GM19023 (cell line): ENCODE measurements around the gene TRIM46.
"Not testable (repeated sequence)": the region's sequence is repeated elsewhere in the genome, so short reads cannot be mapped to it uniquely, and the experiment has no call there.

Experiments
- ATAC-seq: cut with Tn5 transposase; IDR thresholded peaks from one replicate; pipeline ENCODE4 v1.9.1; 2021; ENCODE audit warnings: mild to moderate bottlenecking, moderate library complexity; ENCODE audit not compliant: unreplicated experiment

TRIM46 gene

DNA sequence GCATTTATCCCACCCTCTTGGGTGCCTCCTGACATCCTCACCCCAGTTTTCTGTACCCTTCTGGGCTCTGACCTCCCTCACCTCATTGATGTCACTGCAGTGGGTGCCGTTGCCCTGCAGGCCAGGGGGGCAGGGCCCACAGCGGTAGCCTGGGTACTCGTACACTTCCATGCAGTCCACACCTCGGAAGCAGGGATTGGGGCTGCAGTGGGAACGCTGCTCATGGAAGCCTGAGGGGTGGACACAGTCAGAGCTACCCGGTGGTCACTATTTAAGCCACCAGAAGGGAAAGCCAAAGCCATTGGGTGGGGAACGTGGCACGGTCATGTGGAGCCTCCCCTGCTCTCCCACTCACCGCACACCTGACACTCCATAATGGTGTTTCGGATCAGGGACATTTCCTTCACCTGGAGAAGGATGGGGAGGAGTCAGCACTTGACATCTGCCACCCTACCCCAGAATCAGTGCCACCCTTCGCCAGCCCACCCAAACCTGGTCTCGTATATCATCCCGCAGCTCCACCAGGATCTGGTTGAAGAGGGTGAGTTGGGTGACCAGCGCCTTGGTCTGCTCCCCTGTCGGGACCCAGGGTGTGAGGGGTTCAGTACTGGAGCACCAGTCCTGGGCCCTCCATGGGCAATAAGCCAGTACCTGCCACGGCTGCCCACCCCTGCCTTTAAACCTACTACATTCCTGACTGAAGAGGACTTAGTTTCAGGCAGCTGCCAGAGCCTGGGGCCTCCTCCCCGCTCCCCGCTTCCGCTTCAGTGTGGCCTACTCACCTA, 29.3 kb downstream of the TRIM46 start:
- ATAC-seq, result no peak

DNA sequence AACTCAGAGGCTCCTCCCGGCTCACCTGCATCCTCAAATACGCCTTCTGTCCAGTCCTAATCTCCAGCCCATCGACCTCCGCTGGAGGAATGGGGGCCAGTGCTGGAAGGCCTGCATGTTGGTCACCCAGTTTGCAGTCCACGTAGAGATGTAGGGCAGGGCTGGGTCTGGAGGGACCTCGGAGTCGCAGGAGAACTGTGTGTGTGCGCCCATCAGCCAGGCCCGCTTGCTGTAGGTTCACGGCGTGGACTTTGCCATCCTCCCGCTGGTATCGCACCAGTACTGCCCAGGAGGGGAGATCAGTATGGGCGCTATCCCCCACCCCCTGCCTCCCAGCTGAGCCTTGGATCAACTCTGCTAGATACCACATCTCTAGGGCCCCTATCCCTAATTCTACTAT, 31.4 kb downstream of the TRIM46 start:
- no peak for ATAC-seq

DNA sequence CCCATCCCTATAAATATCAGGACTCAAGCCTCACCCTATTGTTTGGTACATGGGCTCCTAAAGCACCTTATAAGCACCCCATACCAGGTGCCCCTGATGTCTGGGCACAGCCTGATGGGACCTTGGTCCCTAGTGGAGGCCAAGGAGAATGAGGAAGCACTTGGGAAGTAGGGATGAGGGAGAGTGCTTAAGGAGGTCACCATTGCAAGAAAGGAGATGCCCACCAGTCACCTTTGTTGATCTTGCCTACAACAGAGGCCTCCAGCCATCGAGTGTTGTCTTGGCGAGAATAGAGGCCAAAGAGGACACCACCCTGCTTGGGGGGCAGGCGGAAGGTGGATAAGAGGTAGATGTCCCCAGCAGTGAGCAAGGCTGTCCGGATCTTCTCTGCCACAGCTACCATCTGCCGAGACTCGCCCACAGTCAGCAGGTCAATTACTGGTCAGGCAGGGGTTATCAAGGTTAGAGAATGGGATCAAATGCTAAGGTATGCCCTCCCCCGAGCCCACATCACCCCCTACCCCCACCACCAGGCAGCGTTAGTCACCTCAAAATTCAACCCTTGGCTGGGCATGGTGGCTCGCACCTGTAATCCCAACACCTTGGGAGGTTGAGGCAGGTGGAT, 32.4 kb downstream of the TRIM46 start:
- no peak for ATAC-seq

DNA sequence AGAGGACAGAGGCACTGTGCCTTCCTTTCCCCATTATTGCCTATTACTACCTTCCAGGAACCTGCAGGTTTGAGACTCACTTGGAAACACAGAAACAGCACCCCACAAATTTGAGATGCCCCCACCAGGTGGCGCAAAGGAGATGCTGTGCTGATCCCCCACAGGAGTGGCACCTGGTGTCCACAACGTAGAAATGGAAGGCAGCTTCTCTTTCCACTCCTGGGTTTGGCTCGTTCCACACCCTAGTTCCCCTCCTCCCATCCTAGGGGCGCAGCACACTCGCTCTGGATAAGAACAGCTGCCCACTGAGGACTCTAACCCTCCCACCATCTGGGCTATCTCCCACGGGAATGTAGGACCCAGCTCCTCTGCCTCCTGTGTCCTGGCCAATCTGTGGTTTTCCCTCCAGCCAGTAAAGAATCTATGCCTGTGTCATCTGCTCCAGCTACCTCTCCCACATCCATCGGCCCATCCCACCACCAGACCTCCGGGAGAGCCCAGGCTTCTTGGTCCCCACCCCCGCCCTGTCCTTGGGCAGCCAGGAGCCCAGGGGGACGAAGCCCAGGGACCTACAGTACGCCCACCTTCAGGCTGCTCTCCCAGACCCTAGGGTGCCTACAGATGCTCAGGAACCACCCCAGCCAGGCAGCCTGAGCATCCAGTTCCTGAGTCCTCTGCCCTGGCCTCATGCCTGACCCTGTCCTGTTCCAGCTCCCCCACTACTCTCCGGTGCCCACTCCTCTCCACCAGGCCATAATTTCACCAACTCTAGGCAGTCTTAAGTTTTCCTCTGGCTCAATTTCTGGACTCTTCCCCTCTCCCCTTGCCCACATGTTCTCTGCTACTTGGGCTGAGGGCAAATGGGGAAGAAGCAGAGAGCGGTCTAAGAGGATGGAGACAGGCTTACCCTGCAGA, 33.5 kb downstream of the TRIM46 start:
- no peak for ATAC-seq

DNA sequence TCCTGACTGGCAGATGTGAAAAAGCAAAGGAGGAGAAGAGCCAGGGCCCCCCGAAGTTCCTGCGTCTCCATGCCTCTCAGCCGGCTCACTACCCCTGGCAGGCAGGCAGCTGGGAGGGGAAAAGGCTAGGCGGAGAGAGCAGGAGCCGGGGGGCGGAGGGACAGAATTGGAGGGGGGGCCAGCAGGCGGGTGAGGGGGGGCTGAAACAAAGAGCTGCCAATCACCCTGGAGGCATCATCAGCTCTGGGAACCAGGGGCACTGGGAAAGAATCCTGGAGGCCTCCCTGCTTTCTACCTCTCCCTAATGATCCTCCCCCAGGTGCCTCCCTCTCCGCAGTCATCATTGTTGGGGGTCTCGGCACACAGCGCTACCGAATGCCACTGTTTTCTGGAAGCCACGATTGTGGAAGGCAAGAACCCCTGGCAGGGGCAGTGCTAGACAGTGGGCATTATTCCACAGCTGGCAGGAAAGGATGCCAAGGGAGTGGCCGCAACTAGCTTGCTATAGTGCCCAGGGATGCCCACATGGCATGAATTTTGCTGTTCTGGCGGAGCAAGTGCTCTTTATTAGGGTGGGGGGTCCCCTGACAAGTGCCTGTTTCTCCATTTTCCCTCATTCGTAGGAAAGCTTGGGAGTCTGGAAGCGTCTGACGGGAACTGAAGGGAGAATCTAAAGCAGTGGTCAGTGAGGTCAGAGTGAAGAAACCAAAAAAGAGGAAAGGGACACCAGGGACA, 34.3 kb downstream of the TRIM46 start, which contains the start of gene THBS3:
Gene THBS3, minus strand, starts transcription at position 92 of the 735 bp plus-strand sequence. Its CDS starts 21 bp downstream, at position 71.
- no peak for ATAC-seq

DNA sequence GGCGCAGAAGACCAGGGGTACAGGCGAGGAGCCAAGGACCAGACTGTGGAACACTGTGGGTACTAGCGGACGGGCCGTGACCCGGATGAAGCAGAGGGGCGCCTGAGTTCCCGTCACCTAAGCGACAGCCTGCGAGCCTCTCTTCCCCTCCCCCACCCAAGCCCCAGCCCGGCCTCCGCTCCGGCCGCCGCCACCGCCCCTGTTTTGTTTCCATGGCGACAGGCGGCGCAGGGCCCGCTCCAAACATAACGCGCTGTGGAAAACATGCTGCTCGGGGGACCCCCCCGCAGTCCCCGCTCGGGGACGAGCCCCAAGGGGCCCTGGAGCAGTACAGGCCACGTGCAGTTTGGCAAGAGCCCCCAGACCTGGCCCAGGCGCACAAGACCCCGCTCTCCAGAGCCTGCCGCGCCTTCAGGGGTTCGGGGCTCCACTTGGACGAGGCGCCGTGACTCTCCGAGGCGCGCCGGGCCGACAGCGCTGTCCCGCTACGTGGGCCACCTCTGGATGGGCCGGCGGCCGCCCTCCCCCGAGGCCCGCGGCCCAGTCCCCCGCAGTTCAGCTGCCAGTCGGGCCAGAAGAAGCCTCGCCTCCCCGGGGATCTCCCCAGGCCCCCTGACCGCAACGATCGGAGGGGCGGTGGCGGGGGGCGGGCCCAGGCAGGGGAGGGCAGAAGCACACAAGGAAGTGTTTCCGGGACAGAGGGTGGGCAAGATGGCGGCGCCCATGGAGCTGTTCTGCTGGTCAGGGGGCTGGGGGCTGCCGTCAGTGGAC, 35.1 kb downstream of the TRIM46 start, which contains the start of gene MTX1:
Gene MTX1, plus strand, starts transcription at position 155 of the 771 bp plus-strand sequence. Its CDS starts 110 bp downstream, at position 265.
- peak; percentile 74 for ATAC-seq

DNA sequence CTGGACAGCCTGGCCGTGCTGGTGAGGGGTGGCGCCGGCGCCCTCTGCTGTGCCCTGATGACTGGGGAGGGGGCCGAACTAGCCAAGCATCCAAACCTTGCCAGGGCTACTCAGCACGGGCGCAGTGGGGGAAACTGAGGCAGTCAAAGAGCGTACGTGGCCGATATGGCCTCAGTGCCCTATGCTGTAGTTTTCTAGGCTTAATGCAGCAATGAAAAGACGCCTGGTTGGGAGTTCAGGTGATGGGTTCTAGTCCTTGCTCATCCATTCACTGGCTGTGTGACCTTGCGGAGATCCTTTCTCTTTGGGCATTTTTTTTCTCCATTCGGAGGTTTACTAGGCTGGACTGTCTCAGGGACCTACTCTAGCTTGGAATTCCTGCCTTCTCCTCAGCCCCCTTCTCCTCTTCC, 35.7 kb downstream of the TRIM46 start:
- no peak for ATAC-seq

DNA sequence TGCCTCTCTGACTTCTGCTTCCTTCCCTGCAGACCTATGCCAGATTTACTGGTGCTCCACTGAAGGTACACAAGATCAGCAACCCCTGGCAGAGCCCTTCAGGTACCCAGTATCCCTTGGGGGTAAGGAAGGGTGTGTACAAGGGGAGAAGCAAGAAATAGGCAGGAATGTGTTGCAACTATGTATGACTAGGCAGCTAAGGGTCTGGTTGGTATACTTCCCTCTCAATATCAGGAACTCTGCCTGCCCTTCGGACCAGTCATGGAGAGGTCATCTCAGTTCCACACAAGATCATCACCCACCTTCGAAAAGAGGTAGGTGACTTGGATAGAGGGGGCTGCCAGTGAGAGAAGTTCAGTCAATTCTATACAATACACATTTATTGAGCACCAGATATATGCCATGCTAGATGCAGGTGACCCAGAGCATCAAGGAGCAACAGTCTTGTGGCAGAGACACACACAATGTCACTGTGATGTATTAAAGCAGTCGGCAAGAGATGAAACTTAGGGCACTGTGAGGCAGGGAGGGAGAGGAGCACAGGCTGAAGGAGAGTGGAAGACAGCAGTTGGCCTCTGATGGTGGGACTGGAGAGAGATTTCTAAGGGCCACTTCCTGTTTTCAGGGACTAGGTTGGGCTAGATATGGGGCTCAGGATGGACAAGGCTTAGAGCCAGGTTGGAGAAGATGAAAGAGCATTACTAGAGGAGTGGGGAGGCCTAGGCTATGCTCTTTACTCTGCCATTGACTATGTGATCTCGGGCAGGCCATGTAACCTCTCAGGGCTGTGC, 36.9 kb downstream of the TRIM46 start:
- ATAC-seq, result no peak

DNA sequence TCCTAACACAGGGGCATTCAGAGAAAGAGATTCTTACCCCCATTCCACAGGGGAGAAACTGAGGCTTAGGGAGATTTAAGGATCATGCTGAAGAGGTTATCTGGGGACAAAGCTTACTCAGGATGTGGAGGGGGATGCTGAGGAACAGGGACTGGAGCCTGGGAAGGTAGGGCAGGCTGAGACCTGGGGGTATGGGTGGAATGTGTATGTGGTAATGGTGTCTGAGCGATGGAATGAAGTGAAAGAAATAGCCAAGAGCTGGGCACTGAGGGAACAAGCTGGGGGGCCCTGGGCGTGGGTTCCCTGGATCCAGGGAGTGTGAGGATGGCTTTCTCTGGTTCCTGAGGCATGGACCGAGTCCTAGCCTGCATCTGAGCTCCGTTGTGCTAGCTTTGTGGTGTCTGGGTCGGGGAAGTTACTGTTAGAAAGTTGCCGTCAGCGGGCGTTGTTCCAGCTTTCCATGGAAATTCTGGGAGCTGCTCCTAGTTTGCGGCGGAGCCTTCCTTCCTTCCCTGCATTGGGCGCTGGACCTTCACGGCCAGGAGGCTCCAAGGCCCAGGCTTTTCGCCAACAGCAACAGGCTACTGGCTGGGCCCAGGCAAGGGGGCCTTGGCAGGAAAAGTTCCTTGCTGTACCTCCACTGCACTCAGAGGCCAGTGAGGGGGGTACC, 37.9 kb downstream of the TRIM46 start:
- ATAC-seq, result not testable (repeated sequence)

DNA sequence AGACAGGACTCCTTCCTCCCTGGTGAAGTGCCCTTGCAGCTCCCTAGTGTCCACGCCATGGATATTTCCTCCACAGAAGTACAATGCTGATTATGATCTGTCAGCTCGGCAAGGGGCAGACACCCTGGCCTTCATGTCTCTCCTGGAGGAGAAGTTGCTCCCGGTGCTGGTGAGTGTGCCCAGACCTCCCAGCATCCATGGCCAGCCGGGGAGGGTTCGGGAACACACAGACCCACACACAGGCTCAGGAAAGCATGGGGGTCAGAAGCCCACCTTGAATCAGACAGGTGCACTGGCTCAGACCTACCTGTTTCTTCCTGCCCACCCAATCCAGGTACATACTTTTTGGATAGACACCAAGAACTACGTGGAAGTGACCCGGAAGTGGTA, 38.4 kb downstream of the TRIM46 start:
- ATAC-seq, result not testable (repeated sequence)

DNA sequence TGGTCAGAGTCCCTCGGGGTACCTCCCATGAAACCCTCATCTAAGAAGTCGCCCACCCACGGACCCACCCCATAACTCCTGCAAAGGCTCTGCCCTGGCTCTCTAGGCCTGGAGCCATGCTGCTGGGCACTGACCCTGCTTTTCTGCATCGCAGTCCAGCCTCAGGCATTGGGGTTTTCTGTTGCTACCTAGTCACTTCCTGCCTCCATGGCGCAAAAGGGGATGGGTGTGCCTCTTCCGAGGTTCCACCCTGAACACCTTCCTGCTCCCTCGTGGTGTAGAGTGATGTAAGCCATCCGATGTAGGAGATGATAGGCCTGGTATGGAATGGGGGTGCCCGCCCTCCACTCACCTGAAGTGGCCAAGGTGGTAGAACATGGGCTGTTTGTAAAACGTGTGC, 41.1 kb downstream of the TRIM46 start:
- ATAC-seq, result not testable (repeated sequence)

DNA sequence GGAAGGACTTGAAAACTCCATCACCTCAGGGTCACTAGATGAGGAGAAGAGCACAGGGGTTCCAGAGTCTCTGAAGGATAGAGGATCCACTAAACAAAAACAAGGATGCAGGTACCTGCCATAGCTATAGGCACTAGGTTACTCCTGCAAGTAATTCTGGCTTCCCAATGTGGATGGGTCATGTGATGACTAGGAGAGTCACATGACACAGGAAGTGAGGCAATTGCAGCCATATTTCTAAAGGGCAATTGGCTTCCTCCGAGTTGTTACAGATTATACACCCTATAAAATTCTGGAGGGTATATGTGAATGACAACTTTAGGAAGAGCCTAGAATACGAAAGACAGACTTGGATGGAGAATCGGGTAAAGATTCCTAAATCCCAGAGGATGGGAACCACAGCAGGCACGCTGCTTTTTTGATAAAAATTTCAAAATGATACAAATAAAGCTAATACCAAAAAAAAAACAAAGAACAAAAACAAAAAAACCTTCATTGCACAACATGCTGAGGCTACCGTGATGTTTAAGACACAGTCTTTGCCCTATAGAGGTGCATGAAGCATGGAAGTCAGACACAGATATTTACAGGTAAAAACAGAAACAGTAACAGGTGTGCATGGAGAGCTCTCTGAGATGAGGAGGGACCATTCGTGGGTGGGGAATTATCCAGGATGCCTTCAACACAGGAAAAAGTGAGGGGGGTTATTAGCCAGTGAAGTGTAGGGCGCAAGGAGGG, 45.4 kb downstream of the TRIM46 start:
- no peak for ATAC-seq

DNA sequence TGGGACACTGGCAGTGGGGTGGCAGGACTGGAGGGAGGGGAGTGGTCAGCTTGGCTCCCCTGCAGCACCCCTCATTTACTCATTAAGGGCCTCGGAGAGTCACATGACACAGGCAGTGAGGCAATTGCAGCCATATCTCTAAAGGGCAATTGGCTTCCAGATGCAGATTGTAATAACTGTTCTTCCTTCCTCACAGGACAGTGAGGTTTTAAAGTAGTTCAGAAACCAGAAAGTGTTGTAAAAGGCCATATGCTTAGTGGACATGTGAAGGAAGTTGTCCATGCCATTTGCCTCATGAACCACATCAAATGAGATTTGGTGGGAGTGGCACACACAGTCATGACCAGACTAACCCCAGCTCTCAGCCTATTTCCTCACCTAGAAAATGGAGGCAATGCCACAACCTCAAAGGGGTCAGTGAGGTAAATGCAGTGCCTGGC, 46.0 kb downstream of the TRIM46 start:
- ATAC-seq, result no peak

DNA sequence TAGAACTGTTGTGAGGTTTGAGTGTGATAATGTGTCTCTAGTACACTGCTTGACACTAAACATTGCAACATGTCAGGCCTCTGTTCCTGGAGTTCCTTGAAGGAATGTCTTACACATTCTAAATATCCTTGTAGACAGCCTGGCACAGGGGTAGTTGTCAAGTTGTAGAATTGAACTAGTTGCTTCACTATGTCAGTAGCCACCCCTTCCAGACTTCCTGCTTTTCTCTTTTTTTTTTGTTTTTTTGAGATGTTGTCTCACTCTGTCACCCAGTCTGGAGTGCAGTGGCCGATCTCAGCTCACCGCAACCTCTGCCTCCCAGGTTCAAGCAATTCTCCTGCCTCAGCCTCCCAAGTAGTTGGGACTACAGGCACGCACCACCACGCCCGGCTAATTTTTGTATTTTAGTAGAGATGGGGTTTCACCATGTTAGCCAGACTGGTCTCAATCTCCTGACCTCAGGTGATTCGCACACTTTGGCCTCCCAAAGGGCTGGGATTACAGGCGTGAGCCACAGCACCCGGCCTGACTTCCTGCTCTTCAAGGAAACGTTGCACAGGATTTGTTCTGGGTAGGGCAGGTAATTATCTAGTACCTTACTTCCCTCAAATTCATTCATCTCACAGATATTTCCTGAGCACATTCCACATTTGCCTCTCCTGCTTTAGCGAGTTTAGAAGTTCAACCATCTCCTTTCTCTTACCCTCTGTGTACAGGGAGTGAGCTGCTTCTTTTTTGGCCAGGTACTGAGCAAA, 46.7 kb downstream of the TRIM46 start:
- ATAC-seq, result not testable (repeated sequence)

DNA sequence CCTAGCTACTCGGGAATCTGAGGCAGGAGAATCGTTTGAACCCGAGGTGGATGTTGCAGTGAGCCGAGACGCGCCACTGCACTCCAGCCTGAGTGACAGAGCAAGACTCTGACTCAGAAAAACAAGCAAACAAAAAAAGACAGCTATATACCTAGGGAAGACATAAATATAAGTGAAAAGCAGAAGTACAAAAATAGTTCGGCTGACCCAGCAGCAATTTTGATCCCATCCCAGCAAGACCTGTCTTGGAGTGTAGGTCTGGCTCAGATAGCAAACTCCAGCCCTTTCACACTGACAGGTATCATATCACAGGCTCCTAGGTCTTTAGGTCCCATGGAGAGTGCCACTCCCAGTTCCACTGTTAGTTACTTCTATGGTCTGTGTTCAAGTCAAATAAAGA, 49.4 kb downstream of the TRIM46 start:
- no peak for ATAC-seq

DNA sequence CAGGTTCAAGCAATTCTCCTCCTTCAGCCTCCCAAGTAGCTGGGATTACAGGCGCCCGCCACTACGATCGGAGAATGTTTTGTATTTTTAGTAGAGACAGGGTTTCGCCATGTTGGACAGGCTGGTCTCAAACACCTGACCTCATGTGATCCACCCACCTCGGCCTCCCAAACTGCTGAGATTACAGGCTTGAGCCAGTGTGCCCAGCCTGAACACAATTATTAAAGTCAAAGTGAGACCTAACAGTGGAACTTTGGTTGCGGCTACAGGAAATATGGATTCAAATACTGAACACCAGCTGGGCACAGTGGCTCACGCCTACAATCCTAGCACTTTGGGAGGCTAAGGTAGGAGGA, 51.7 kb downstream of the TRIM46 start:
- not testable (repeated sequence) for ATAC-seq
